Stimulated activated CD8-positive, alpha-beta memory T cell treated with anti-CD3 and anti-CD28 coated beads, Interleukin-15, amount 100 ng/mL, for 24 hours (primary cell): ENCODE results near the gene PLCXD1.
"Not testable (repeated sequence)": the region's sequence is repeated elsewhere in the genome, so short reads cannot be mapped to it uniquely, and the experiment has no call there.

ENCODE experiments used
- DNase-seq: peaks from one replicate; pipeline ENCODE4 v3.0.0-alpha.2; 2020; ENCODE audit warnings: low read depth

PLCXD1 gene

GRCh38 chrX:350148-350533, 69.0 kb downstream of the PLCXD1 start:
- no peak for DNase-seq

- DNase-seq = no peak
Observed at GRCh38 chrX:350534-351323, 69.5 kb downstream of the PLCXD1 start.

DNA sequence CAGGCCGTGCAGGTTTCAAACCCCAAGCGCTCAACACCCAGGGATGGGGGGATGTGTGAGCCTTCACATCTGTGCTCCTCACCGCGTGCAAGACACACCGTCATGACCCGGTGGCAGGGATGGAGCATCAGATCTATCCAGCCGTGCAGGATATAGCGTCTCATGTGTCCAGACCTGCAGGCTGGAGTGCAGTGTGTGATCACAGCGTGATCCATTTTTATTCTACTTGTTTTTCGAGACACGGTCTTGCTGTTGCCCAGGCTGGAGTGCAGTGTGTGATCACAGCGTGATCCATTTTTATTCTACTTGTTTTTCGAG, 70.1 kb downstream of the PLCXD1 start:
- DNase-seq = not testable (repeated sequence)

DNA sequence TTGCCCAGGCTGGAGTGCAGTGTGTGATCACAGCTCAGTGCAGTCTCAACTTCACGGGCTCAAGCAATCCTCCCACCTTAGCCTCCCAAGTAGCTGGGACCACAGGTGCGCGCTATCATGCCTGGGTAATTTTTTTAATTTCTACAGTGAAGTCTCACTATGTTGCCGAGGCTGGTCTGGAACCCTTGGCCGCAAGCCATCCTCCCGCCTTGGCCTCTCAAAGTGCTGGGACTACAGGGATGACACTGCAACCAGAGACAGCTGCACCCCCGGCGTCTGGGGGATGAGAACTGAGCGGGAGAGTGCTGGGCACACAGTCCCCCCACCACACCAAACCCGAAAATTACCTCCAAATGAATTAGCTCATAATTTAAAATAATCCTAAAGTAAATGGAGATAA, 70.6 kb downstream of the PLCXD1 start:
- no peak for DNase-seq

DNA sequence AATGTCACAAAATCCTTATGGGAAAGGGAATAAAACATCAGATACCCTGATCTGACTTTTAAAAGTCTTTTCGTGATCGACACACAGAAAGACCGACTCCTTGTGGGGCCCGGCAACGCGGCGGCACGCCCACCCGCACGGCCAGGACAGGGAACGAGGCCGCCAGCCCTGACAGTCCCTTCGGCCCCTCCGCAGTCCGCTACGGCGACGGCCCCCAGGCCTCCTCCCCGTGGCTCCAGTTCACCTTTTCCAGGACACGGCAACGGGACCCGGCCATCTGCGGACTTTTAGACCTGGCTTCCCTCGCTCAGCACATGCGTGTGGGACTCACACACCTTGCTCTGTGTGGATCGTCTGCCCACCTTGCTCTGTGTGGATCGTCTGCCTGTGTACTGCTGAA, 71.0 kb downstream of the PLCXD1 start:
- DNase-seq = no peak

GRCh38 chrX:352582-353314, 71.6 kb downstream of the PLCXD1 start:
- DNase-seq = no peak
